Uterus (tissue), 4 donors: Measurements from ENCODE around the gene RFXAP. TPM values are rescaled to one million over a fixed set of nuclear protein-coding genes. Genes with fewer than 3 reads are reported as not detected.

Source experiments
- DNase-seq, 2 donors: peaks; one replicate each; pipeline ENCODE4 v3.0.0-alpha.2; 2019 to 2020
- H3K27ac ChIP-seq, 2 donors: fragments of 200-600 bp; sonication (generic); 1 replicate in 1 of 2; 2 replicates in 1 of 2; pipeline ENCODE4 v1.5.1; 2016 to 2018
- H3K27me3 ChIP-seq, 2 donors: fragments of 200-600 bp; sonication (generic); one replicate each; pipeline ENCODE4 v1.5.1; 2018 to 2019; ENCODE audit warnings: control low read depth in 1 of 2
- H3K36me3 ChIP-seq, 2 donors: fragments of 200-600 bp; sonication (generic); one replicate each; pipeline ENCODE4 v1.5.1; 2019; ENCODE audit warnings: control low read depth in 1 of 2
- H3K4me1 ChIP-seq, 2 donors: fragments of 200-600 bp; sonication (generic); one replicate each; pipeline ENCODE4 v1.5.1; 2018 to 2019; ENCODE audit warnings: control low read depth in 1 of 2
- H3K4me3 ChIP-seq, 2 donors: fragments of 200-600 bp; sonication (generic); 1 replicate in 1 of 2; 2 replicates in 1 of 2; pipeline ENCODE4 v1.5.1; 2018 to 2019; ENCODE audit warnings: mild to moderate bottlenecking in 1 of 2
- H3K9me3 ChIP-seq, 2 donors: fragments of 200-600 bp; sonication (generic); one replicate each; pipeline ENCODE4 v1.5.1; 2019; ENCODE audit warnings: control low read depth in 1 of 2
- POLR2A ChIP-seq, 2 donors: fragments of 450-650 bp; IDR thresholded peaks; one replicate each; pipeline ENCODE4 v1.6.1; 2016; ENCODE audit warnings: antibody characterized with exemption in 2 of 2, mild to moderate bottlenecking in 1 of 2, moderate library complexity in 1 of 2
- intact Hi-C: fragments of 100-400 bp; cut with DNase I; formaldehyde crosslinking; loops from one replicate; pipeline ENCODE4 v1.15.1; 2023; ENCODE audit warnings: low total_unique reads
- total RNA-seq, 4 donors: library from RNA; depleted of rRNA in 3 of 4; stranded (reverse); fragments of >200 nt in 3 of 4; gene quantifications; one replicate each; pipeline versions ENCODE4 v1.1.0 to v1.2.4, GENCODE V29; 2014 to 2023
- TF ChIP-seq, protein P1 (sequence below), 4 experiments: fragments of 200-600 bp in 2 of 4; fragments of 450-650 bp in 2 of 4; sonication (generic) in 2 of 4; IDR thresholded peaks; one replicate each; pipeline ENCODE4 v1.5.1; 2016 to 2019; ENCODE audit warnings: antibody characterized with exemption in 4 of 4, mild to moderate bottlenecking in 2 of 4, moderate library complexity in 1 of 4
- donor health status: DM: yes; HTN: yes; CAD: no.

Gene RFXAP
- total RNA-seq, 4 donors from 2014 or later: 5.4 to 15.6 (median 12.0) TPM

- no peak for DNase-seq
- no peaks in the 10 kb centered on the region for H3K4me1 ChIP-seq
- TF ChIP-seq, protein P1, sequence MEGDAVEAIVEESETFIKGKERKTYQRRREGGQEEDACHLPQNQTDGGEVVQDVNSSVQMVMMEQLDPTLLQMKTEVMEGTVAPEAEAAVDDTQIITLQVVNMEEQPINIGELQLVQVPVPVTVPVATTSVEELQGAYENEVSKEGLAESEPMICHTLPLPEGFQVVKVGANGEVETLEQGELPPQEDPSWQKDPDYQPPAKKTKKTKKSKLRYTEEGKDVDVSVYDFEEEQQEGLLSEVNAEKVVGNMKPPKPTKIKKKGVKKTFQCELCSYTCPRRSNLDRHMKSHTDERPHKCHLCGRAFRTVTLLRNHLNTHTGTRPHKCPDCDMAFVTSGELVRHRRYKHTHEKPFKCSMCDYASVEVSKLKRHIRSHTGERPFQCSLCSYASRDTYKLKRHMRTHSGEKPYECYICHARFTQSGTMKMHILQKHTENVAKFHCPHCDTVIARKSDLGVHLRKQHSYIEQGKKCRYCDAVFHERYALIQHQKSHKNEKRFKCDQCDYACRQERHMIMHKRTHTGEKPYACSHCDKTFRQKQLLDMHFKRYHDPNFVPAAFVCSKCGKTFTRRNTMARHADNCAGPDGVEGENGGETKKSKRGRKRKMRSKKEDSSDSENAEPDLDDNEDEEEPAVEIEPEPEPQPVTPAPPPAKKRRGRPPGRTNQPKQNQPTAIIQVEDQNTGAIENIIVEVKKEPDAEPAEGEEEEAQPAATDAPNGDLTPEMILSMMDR (IDR thresholded peaks at IDR 0.05): no peak
- no peak for TF ChIP-seq POLR2A (IDR thresholded peaks at IDR 0.05)
- intact Hi-C loops: no loop called here
- H3K27me3 ChIP-seq: no peaks in the 10 kb centered on the region
- H3K36me3 ChIP-seq: no peaks in the 10 kb centered on the region
- H3K9me3 ChIP-seq: no peaks in the 10 kb centered on the region
- H3K27ac ChIP-seq: no peak overlapping the region
- H3K4me3 ChIP-seq: no peak overlapping the region
Observed at GRCh38 chr13:36837354-36838092, 18.5 kb downstream of the RFXAP start.

- no peak overlapping the region for H3K27ac ChIP-seq
- H3K27me3 ChIP-seq: no peaks in the 10 kb centered on the region
- no peaks in the 10 kb centered on the region for H3K9me3 ChIP-seq
- TF ChIP-seq, protein P1 (IDR thresholded peaks at IDR 0.05): no peak
- no peak for TF ChIP-seq POLR2A (IDR thresholded peaks at IDR 0.05)
- H3K4me1 ChIP-seq: no peaks in the 10 kb centered on the region
- intact Hi-C loops: no loop called here
- DNase-seq: no peak
- H3K36me3 ChIP-seq: no peaks in the 10 kb centered on the region
- H3K4me3 ChIP-seq: no peak overlapping the region
Observed at GRCh38 chr13:36839281-36839680, 20.3 kb downstream of the RFXAP start.

DNA sequence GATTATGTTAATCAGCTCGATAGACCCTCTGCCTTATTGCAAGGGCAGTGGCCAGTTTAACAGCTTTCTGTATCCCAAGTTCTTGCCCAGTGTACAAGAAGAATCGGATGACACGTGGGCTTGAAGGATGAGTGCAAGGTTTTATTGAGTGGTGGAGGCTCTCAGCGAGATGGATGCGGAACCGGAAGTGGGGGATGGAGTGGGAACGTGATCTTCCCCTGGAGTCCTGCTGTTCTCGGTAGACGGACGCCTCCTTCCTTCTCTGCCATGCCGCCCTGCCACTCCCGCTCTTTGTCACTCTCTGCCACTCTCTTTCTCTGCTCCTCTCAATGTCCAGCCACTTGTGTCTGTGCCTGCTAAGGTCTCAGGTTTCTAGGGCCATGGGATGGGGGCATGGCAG lies 21.0 kb downstream of the RFXAP start:
- no peaks in the 10 kb centered on the region for H3K9me3 ChIP-seq
- DNase-seq: no peak

GRCh38 chr13:36840718-36841250 lies 21.8 kb downstream of the RFXAP start:
- no peak overlapping the region for H3K27ac ChIP-seq
- H3K36me3 ChIP-seq: no peaks in the 10 kb centered on the region
- no peaks in the 10 kb centered on the region for H3K9me3 ChIP-seq
- H3K27me3 ChIP-seq: no peaks in the 10 kb centered on the region
- intact Hi-C loops: no loop called here
- TF ChIP-seq, protein P1 (IDR thresholded peaks at IDR 0.05): no peak
- TF ChIP-seq POLR2A (IDR thresholded peaks at IDR 0.05): no peak
- H3K4me1 ChIP-seq: no peaks in the 10 kb centered on the region
- no peak overlapping the region for H3K4me3 ChIP-seq
- no peak for DNase-seq

More for the DNA sequence above, 21.0 kb downstream of the RFXAP start:
- H3K27ac ChIP-seq: no peak overlapping the region
- H3K27me3 ChIP-seq: no peaks in the 10 kb centered on the region
- TF ChIP-seq POLR2A (IDR thresholded peaks at IDR 0.05): no peak
- TF ChIP-seq, protein P1 (IDR thresholded peaks at IDR 0.05): no peak
- intact Hi-C loops: no loop called here
- no peaks in the 10 kb centered on the region for H3K36me3 ChIP-seq
- H3K4me1 ChIP-seq: no peaks in the 10 kb centered on the region
- H3K4me3 ChIP-seq: no peak overlapping the region

GRCh38 chr13:36841391-36841790 lies 22.4 kb downstream of the RFXAP start:
- H3K36me3 ChIP-seq: no peaks in the 10 kb centered on the region
- no peak for TF ChIP-seq POLR2A (IDR thresholded peaks at IDR 0.05)
- TF ChIP-seq, protein P1 (IDR thresholded peaks at IDR 0.05): no peak
- no peak overlapping the region for H3K27ac ChIP-seq
- no peak overlapping the region for H3K4me3 ChIP-seq
- intact Hi-C loops: no loop called here
- no peaks in the 10 kb centered on the region for H3K27me3 ChIP-seq
- DNase-seq: no peak
- no peaks in the 10 kb centered on the region for H3K9me3 ChIP-seq
- no peaks in the 10 kb centered on the region for H3K4me1 ChIP-seq
